HG03103 (cell line): ENCODE measurements around the gene PPP1R11.
"Not testable (repeated sequence)": the region's sequence is repeated elsewhere in the genome, so short reads cannot be mapped to it uniquely, and the experiment has no call there.

Source experiments
- ATAC-seq: cut with Tn5 transposase; IDR thresholded peaks from one replicate; pipeline ENCODE4 v1.9.1; 2021; ENCODE audit warnings: low read depth; ENCODE audit not compliant: unreplicated experiment

The PPP1R11 gene

DNA sequence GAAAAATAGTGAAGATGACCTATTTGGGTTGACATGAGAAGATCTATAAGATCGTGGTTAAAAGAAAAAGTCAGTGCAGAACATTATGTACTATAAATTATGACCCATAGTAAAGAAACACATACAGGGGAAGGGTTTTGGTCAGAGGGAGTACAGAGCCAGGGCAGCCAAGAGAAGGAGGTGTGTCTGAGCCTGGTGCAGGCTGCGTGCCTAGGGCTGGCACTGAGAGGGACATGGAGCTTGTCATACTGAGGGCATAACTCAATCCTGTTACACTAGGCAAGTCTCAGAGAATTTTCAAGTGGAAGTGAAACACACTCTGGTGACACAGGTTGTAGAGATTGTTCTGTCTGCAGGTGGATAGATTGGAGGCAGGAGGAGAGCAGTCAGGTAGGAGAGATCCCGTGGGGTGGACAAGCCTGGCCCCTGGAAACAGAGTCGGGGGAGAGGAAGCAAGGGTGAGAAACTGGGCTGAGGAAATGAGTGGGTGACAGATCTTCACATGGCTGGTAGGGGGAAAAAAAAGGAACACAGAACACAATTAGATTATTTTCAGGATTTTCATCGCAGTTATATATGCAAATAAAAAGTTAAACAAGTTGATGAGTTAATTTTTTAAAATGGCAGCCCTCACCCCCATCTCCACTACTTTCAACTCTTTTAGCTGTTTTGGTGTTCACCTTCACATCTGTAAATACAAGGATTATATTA, 27.1 kb downstream of the PPP1R11 start:
- no peak for ATAC-seq

DNA sequence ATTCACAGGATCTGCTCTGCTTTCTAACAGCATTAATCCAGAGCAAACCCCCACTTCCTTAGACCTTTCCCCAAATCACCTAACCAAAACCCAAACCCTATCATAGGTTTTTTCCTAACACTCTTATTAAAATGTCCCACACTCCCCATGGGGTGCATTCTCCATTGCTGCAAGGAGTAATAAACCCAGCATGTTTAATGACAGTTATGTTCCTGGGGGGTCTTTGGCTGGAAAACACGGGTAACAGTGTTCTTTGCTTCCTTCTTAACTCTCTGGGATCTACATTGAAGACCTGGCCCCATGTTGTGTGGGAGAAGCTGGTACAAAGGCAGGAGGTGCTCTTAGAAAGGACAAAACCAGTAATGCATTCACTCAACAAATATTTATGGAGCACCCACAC, 29.8 kb downstream of the PPP1R11 start:
- ATAC-seq = no peak

DNA sequence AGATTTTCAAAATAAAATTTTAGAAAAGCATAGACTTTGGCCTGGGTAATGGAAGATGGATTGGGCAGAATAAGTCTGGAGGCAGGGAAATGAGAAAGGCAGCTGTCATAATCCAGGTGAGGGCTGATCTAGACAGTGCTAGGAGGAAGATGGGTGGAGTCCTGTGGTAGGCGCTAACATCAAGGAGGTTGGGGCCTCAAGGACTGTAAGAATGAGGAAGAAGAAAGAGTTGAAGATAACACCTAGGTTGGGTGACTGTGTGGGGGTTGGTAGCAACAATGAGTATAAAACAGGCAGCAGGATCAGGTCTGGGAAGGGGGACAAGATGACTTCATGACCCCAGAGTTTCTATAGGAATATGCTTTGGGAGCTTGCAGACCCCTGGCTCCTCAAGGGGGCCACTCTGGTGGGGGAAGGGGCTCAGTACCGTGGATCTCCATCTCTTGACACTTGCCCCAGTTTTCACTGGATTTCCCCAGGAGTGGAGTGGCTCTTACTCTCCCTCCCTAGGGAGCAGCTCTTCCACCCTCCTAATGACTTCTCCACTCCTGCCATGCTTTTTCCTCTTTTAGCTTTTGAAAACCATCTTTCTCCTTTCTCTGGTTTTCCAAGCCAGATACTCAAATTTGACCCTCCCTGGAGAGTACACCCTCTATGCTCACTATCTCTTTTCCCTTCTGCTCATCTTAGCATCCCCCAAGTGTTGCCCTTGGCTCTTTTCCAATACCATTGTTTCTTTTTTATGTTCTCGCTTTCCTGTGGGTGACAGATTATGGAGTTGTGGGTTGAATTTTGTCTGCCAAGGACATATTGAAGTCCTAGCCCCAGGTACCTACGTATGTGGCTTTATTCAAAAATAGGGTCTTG, 31.1 kb downstream of the PPP1R11 start:
- no peak for ATAC-seq

DNA sequence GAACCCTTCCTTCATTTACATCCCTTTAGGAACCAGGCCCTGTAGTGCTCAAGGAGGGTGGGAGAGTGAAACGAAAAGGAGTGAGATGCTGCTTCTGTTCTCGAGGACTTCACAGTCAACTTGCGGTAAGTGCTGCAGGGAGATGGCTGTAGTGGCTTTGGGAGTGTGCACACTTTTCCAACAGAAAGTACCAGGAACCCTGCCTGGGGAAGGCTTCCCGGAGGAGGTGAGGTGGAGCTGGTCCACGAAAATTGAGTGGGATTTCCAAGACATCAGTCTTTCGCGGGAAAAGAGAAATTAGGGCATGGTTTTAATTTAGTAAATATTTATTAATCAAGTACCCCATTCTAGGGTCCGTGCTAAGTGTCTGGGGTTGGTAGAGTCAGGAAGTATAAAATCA, 33.2 kb downstream of the PPP1R11 start:
- ATAC-seq = no peak

DNA sequence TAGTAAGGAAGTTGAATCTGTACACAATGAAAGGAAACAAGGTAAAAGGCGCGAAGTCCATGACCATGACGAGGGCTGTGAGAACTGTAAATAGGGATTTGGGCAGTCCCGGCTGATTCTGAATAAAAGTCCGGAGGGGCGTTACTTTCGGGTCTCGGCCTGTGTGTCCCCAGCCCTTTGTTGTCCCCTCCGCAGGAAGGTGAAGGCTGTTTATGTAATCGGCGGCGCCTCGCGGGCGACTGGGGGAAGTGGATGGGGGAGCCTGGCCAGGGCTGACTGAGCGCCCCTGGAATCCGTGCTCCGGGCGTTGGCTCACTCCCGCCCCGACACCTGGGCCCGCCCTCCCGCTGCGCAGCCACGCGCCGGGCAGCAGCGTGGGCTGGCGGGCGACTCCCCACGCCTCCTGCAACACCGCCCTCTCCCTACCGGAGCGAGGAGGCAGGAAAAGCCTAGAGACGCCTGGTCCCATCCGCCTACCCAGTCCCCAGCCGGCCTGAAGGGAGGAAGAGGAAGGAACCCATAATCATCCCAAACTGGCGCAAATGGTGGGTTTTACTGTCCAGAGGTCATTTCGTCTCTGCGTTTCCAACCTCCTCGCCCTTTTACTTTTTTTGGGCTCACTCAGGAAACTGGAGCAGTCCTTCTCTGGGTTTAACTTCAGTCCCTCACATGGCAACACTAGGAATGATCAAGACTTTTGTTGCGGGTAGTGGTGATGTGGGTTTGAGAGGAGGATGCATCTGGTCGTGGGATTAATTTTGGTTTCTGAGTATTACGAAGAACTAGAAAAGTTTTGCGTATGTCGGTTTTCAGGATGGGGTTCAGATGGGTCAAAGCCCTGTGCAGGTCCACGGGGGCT, 33.8 kb downstream of the PPP1R11 start:
- ATAC-seq = no peak

DNA sequence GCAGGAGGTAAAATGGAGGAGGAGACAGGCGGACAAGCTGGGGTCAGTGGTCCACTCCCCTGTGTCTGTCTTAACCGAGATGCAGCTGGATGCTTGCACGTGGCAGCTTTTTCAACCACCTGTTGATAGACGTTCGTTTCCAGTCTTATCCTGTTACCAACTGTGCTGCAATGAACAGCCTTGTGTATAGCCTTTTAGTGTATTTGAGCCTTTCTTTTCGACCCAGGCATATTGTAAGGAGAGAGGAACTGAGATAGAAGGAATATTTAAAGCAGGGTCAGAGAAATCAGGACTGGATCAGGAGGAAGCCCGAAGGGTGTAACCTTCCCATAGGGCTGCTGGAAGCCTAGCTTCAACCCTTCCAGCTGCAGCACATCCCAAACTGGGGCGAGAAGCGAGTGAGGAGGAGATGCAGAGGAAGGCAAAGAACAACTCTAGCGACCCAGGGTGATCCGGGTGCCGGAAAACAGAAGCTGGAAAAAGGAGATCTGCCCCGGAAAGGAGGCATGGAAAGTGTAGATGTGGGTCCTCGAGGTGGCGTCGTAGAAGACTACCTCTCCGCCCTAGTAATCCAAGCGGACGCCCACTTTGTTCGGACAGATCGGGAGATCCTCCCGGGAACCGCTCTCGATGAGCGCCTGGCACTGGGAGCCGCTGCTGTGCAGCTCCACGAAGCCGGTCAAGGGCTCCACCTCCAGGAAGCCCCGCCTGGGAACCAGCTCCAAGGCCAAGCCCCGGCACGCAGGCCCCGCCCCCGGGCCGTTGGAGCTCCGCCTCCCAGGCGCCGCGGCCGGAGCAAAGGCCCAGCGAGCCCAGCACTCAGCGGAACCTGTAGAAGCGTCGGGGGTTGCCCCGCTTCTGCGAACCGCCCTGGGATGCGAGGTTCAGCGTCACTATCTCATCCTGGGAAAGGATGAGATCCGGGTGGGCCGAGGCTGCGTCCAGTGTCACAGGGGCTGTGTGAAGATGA, 34.7 kb downstream of the PPP1R11 start:
- peak; percentile 48 for ATAC-seq

DNA sequence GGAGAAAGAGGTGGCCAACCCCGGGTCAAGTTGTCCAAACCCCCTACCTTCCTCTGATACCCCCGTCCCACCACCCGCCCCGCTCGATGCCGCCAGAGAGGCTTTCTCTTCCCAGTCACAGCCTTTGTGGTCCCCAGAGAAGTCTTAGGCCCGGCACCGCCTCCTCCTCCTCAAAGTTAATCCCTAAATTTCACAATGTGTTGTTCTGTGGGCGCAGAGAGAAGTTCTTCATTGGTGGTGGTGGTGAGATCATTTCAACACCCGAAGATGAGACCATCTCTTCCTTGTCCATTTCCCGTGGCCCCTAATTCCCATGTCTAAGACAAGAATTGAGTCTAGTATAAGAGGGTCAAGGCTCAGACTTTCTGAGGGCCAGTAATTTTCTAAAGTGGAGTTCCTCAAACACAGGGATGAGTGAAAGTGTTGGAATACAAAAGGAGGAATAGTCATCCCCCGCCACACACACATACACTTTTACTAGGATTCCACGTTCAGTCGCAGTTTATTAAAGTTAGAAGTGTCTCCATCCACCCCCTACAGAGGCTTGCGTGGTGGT, 35.5 kb downstream of the PPP1R11 start:
- no peak for ATAC-seq

- no peak for ATAC-seq
Measured at GRCh38 chr6:30102970-30103871, 36.2 kb downstream of the PPP1R11 start.

GRCh38 chr6:30103872-30104179, 36.8 kb downstream of the PPP1R11 start:
- ATAC-seq = no peak

GRCh38 chr6:30104661-30105060, 37.7 kb downstream of the PPP1R11 start:
- no peak for ATAC-seq

- ATAC-seq = no peak
Measured at GRCh38 chr6:30111266-30111856, 44.4 kb downstream of the PPP1R11 start.

DNA sequence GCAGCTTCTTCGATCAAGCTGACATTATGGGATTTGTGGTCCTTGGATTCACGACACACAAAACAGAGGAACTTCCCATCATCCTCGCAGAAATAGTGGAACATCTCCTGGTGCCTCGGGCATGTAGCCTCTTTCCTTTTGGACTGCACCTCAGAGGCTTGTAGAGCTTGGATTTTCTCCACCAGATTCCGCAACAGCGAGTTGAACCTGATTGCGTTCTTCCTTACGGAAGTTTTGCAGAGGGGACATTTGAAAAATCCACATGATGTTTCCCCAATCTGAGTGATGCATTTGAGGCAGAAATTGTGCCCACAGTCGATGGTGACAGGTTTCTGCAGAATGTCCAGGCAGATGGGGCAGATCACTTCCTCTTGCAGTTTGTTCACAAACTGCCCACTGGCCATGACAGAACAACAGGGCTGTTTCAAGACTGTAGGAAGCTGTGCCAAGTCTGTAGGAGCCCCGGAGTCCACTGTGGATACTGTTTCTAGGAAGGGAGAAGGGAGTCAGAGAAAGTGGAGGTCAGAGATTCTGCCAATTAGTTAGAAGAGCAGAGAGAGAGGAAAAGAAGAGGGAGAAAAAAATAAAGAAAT, 45.5 kb downstream of the PPP1R11 start:
- no peak for ATAC-seq

- no peak for ATAC-seq
Measured at GRCh38 chr6:30113003-30113759, 46.2 kb downstream of the PPP1R11 start, which contains the start of gene TRIM31. Gene TRIM31, minus strand, starts transcription at chr6:30113090. Its CDS starts 285 bp downstream, at chr6:30112805.

GRCh38 chr6:30113841-30114240, 46.8 kb downstream of the PPP1R11 start:
- no peak for ATAC-seq

DNA sequence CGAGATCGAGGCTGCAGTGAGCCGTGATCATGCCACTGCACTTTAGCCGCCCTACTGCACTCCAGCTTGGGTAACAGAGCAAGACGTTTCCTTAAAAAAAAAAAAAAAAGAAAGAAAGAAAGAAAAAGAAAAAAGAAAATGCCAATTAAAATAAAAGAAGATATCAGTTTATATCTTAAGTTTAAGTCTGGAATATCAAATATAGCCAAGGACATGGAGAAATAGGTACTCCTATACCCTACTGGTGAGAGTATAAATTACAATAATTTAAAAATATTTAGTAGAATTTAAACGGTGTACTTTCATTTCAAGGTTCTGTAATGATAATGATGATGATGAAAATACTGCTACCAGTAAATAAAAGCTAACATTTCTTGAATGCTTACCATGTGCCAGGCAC, 49.7 kb downstream of the PPP1R11 start:
- ATAC-seq = no peak

DNA sequence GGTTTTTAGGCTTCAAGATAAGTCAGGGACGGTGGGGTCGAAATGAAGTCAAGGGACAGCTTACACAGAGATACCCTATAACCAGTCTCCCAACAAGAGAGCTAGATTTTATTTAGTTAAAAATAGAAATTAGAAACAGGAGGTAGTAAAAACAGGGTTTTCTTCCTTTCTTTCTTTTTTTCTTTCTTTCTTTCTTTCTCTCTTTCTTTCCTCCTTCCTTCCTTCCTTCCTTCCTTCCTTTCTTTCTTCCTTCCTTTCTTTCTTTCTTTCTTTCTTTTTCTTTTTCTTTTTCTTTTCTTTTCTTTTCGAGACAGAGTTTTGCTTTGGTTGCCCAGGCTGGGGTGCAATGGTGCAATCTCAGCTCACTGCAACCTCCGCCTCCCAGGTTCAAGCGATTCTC, 51.7 kb downstream of the PPP1R11 start:
- ATAC-seq = not testable (repeated sequence)
